GM10847 (cell line): ENCODE results near the gene SCARF2.

Experiments used
- POLR2A ChIP-seq: IDR thresholded peaks from 2 replicates; pipeline ENCODE4 v1.6.1; 2011; ENCODE audit not compliant: insufficient read length; ENCODE audit errors: extremely low read depth

Gene SCARF2

GRCh38 chr22:20437613-20438426, at the start of gene SCARF2:
Gene SCARF2, minus strand, starts transcription at chr22:20437825. Its CDS starts 71 bp downstream, at chr22:20437754.
- no peak for TF ChIP-seq POLR2A

GRCh38 chr22:20486229-20486628, 48.6 kb upstream of the SCARF2 start:
- no peak for TF ChIP-seq POLR2A

GRCh38 chr22:20484948-20485683, 47.5 kb upstream of the SCARF2 start:
- no peak for TF ChIP-seq POLR2A

- TF ChIP-seq POLR2A = no peak
Measured at GRCh38 chr22:20483771-20484170, 46.1 kb upstream of the SCARF2 start.

GRCh38 chr22:20479612-20480196, 42.1 kb upstream of the SCARF2 start:
- no peak for TF ChIP-seq POLR2A

- TF ChIP-seq POLR2A = no peak
Measured at GRCh38 chr22:20475115-20475436, 37.5 kb upstream of the SCARF2 start.

- no peak for TF ChIP-seq POLR2A
Measured at GRCh38 chr22:20472629-20473442, 35.2 kb upstream of the SCARF2 start.

GRCh38 chr22:20471126-20471833, 33.7 kb upstream of the SCARF2 start:
- no peak for TF ChIP-seq POLR2A

- TF ChIP-seq POLR2A = no peak
Measured at GRCh38 chr22:20469110-20469868, 31.7 kb upstream of the SCARF2 start.

- no peak for TF ChIP-seq POLR2A
Measured at GRCh38 chr22:20466659-20467379, 29.2 kb upstream of the SCARF2 start.

GRCh38 chr22:20465759-20466077, 28.1 kb upstream of the SCARF2 start:
- no peak for TF ChIP-seq POLR2A

GRCh38 chr22:20464912-20465758, 27.5 kb upstream of the SCARF2 start:
- TF ChIP-seq POLR2A = no peak
